B cell (primary cell): ENCODE data around the gene CYP2D6. TPM values are rescaled to one million over a fixed set of nuclear protein-coding genes. Genes with fewer than 3 reads are reported as not detected.
A peak's percentile ranks its signal among the peaks of the same experiment; 100 is the strongest.

Experiments used
- ATAC-seq: fragments of 200-7000 bp; cut with Tn5 transposase; one replicate; pipeline ENCODE4 v1.10.0; 2021; ENCODE audit warnings: low read depth, mild to moderate bottlenecking, moderate number of reproducible peaks, moderate library complexity
- CTCF ChIA-PET: fragments of 350-600 bp; sonication (Branson Sonifier 250); formaldehyde crosslinking; loops from one replicate; lab custom pipeline; 2021; ENCODE audit warnings: antibody characterized with exemption, inconsistent platforms; lab: Charles Lee
- POLR2A ChIA-PET: fragments of 350-600 bp; sonication (Branson Sonifier 250); formaldehyde crosslinking; loops from one replicate; lab custom pipeline; 2021; ENCODE audit warnings: antibody characterized with exemption; lab: Charles Lee
- DNase-seq: peaks from one replicate; pipeline ENCODE4 v3.0.0; 2013
- H2AFZ ChIP-seq: 2 replicates; pipeline ENCODE4 v1.6.1; 2012; ENCODE audit warnings: mild to moderate bottlenecking, low read depth, low read length; ENCODE audit not compliant: insufficient read depth, poor library complexity, severe bottlenecking
- H3K27ac ChIP-seq, 2 donors: 1 replicate in 1 of 2; 2 replicates in 1 of 2; pipeline ENCODE4 v1.5.1; 2012 to 2013; ENCODE audit warnings: low read length in 2 of 2, mild to moderate bottlenecking in 2 of 2, moderate library complexity in 1 of 2
- H3K27me3 ChIP-seq, 4 experiments: fragments of 200-600 bp in 1 of 4; sonication (generic) in 1 of 4; replicated peaks in 1 of 4; 1 replicate in 2 of 4; 2 replicates in 2 of 4; pipeline versions ENCODE4 v1.6.1 to v1.7.0; 2013 to 2016; ENCODE audit warnings: low read length in 3 of 4, mild to moderate bottlenecking in 2 of 4, mixed read lengths in 1 of 4, moderate library complexity in 1 of 4; ENCODE audit not compliant: insufficient read depth in 4 of 4, control insufficient read depth in 3 of 4; ENCODE audit errors: control extremely low read depth in 1 of 4
- H3K36me3 ChIP-seq, 2 experiments: replicated peaks in 1 of 2; 1 replicate in 1 of 2; 2 replicates in 1 of 2; pipeline versions ENCODE4 v1.6.1 to v1.7.1; 2013; ENCODE audit warnings: low read length in 1 of 2; ENCODE audit not compliant: insufficient read depth in 2 of 2, control insufficient read depth in 1 of 2; ENCODE audit errors: control extremely low read depth in 1 of 2, extremely low read depth in 1 of 2
- H3K4me1 ChIP-seq, 2 donors: fragments of 200-600 bp in 1 of 2; sonication (generic) in 1 of 2; 1 replicate in 1 of 2; 2 replicates in 1 of 2; pipeline versions ENCODE4 v1.5.1 to v1.6.1; 2013 to 2017; ENCODE audit warnings: low read length in 2 of 2; ENCODE audit not compliant: control insufficient read depth in 2 of 2, insufficient read depth in 2 of 2
- H3K4me2 ChIP-seq: replicated peaks from 2 replicates; pipeline ENCODE3; 2012; ENCODE audit warnings: mild to moderate bottlenecking, low read depth, low read length; ENCODE audit not compliant: poor library complexity, severe bottlenecking
- H3K4me3 ChIP-seq, 5 experiments: fragments of 200-600 bp in 1 of 5; sonication (generic) in 1 of 5; 1 replicate in 3 of 5; 2 replicates in 2 of 5; pipeline versions ENCODE4 v1.5.1 to v1.7.0; 2011 to 2016; ENCODE audit warnings: low read length in 4 of 5, mild to moderate bottlenecking in 4 of 5, low read depth in 2 of 5, control low read depth in 1 of 5, moderate library complexity in 1 of 5; ENCODE audit not compliant: insufficient read depth in 1 of 5; ENCODE audit errors: control extremely low read depth in 1 of 5, extremely low read depth in 1 of 5
- H3K79me2 ChIP-seq: fragments of 200-600 bp; sonication (generic); one replicate; pipeline ENCODE4 v1.6.0; 2016; ENCODE audit warnings: low read length; ENCODE audit not compliant: control insufficient read depth, insufficient read depth
- H3K9ac ChIP-seq: fragments of 200-600 bp; sonication (generic); 2 replicates; pipeline ENCODE4 v1.6.1; 2017; ENCODE audit warnings: mild to moderate bottlenecking, low read length, moderate library complexity
- H3K9me3 ChIP-seq, 3 donors: one replicate each; pipeline versions ENCODE4 v1.6.1 to v1.7.1; 2013; ENCODE audit warnings: low read length in 2 of 3; ENCODE audit not compliant: control insufficient read depth in 2 of 3, insufficient read depth in 1 of 3; ENCODE audit errors: control extremely low read depth in 1 of 3
- H4K20me1 ChIP-seq: 2 replicates; pipeline ENCODE4 v1.6.0; 2012; ENCODE audit warnings: mild to moderate bottlenecking, low read length; ENCODE audit not compliant: insufficient read depth, control insufficient read depth, poor library complexity, severe bottlenecking
- H3K27ac Mint-ChIP-seq: one replicate; pipeline ENCODE4 v1.8.0; 2021; ENCODE audit warnings: mixed read lengths
- H3K27me3 Mint-ChIP-seq: one replicate; pipeline ENCODE4 v1.8.0; 2021; ENCODE audit warnings: mixed read lengths
- H3K4me1 Mint-ChIP-seq: one replicate; pipeline ENCODE4 v1.8.0; 2021; ENCODE audit warnings: mixed read lengths
- H3K4me3 Mint-ChIP-seq: one replicate; pipeline ENCODE4 v1.8.0; 2021; ENCODE audit warnings: mixed read lengths
- H3K9me3 Mint-ChIP-seq: one replicate; pipeline ENCODE4 v1.8.0; 2022; ENCODE audit warnings: mixed read lengths; ENCODE audit not compliant: insufficient read depth
- CTCF ChIP-seq: fragments of 200-600 bp; IDR thresholded peaks from one replicate; pipeline ENCODE4 v1.8.0; 2022; ENCODE audit warnings: antibody characterized with exemption, mild to moderate bottlenecking
- EZH2 ChIP-seq: IDR thresholded peaks from 2 replicates; pipeline ENCODE4 v1.6.1; 2012; ENCODE audit warnings: borderline replicate concordance, low read depth, mild to moderate bottlenecking, moderate library complexity, low read length; ENCODE audit not compliant: insufficient read depth, poor library complexity, severe bottlenecking
- WGBS: methylation state at CpG from one replicate; pipeline ENCODE4 v1.1.5; 2013; ENCODE audit warnings: missing lambda C conversion rate; ENCODE audit not compliant: insufficient coverage; 5-methylcytosine and 5-hydroxymethylcytosine counted together
- intact Hi-C: fragments of 100-400 bp; cut with micrococcal nuclease; formaldehyde crosslinking; loops from one replicate; pipeline ENCODE4 v1.10.0; 2022
- polyA plus RNA-seq: library from polyadenylated mRNA; depleted of rRNA; stranded (reverse); fragments of >200 nt; gene quantifications from 2 replicates; pipeline ENCODE4 v1.2.3, GENCODE V29; 2012
- total RNA-seq, 2 donors: library from RNA; stranded (reverse); fragments of 120-200 nt in 1 of 2; gene quantifications; 1 replicate in 1 of 2; 2 replicates in 1 of 2; pipeline versions ENCODE4 v1.2.3 to v1.2.4, GENCODE V29; 2013 to 2022

The CYP2D6 gene
- total and polyA plus RNA-seq, 2 donors (not counting 1 experiment from before 2014, with no cell fraction given) = 3.1 to 3.9 TPM

DNA sequence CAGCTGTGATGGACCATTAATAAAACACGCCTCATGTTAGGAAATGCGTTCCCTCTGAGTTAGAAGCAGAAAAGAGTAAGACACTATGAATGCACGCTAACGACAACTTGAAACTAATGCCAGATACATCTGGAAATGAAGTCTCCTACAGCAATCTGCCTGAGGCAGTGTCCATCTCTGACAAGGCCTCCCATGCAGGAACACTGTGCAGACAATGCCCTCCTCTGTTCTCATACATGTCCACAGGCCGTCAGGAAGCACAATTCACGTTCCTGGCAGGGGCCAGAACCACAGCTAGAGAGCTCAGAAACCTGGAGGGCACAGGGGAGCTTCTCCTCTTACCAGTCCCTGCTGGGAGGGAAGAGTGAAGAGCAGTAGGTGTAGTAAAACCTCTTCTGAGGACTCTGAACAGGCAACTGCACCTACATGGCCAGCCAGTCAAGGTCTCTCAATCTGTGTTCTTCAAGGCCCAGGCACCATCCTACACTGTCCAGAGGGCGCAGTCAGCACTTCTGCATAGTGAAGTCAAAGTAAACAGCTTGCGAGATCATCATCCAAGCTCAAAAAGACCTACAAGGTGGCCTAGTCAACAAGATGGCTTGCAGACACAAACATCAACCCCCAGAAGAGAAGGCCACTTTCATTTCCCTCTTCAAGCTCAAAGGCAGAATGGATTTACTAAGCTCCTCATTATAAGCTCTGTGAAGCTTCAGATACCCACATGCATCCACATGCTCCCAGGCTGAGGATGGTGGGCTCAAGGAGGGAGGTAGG lies 41.5 kb upstream of the CYP2D6 start:
- H3K27ac Mint-ChIP-seq = peak overlapping the region; percentile 78
- Histone ChIP-seq H3K9me3 (no peaks in the 10 kb centered on the region), H2AFZ (peak overlapping the region; percentile 50), H3K79me2 (peaks cover 47% of the 10 kb centered on the region), H3K4me3 (no peak overlapping the region), H3K36me3 (peaks cover 4 to 36% of the 10 kb centered on the region in 2 experiments), H3K4me2 (peak overlapping the region; percentile 46), H3K27ac (peak overlapping the region in 1 of 2 donors; percentile 65), H3K9ac (no peak overlapping the region), H3K27me3 (no peaks in the 10 kb centered on the region), H4K20me1 (peaks cover 38% of the 10 kb centered on the region), H3K4me1 (peaks cover 12 to 31% of the 10 kb centered on the region in 2 donors)
- H3K27me3 Mint-ChIP-seq = no peaks in the 10 kb centered on the region
- H3K4me3 Mint-ChIP-seq = no peak overlapping the region
- no peak for TF ChIP-seq EZH2
- no peak for TF ChIP-seq CTCF
- ChIA-PET POLR2A (no interaction called here), CTCF (interaction anchor here (0.6 to 9.0 kb wide), 9 partner anchors 10 to 355 kb away, joined by 3 to 131 read pairs (median 4); partner anchors contain the start of gene NFAM1)
- DNase-seq (peak; percentile 60), ATAC-seq (peak; percentile 68)
- intact Hi-C loops = no loop called here
- H3K4me1 Mint-ChIP-seq = peaks cover 32% of the 10 kb centered on the region
- H3K9me3 Mint-ChIP-seq = no peaks in the 10 kb centered on the region
- 81% methylated on average over 7 of the region's 8 CpGs for WGBS

DNA sequence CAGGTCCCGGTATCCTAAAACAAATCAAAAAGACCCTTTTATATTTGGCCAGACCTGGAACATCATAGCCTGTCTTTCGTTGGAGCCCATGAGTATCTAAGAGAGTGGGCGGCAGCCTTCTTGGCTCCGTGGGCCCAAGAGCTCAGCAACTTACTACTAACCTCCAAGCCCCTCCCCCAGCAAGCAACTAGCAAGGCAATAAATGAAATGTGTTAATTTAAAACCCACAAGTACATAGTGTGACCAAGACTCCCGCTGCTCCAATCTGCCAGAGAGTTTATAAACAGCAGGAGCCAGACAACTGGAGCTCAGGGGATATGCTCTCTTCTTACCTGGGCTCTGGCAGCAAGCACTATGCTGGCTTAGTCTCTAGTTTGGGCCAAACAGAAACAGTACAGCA lies 40.8 kb upstream of the CYP2D6 start:
- CTCF ChIA-PET = interaction anchor here (0.6 to 9.0 kb wide), 9 partner anchors 11 to 356 kb away, joined by 3 to 131 read pairs (median 7); partner anchors contain the start of gene NFAM1
- Histone ChIP-seq H3K4me1 (peaks cover 12 to 31% of the 10 kb centered on the region in 2 donors), H3K4me2 (no peak overlapping the region), H2AFZ (no peak overlapping the region), H3K4me3 (no peak overlapping the region), H3K9ac (no peak overlapping the region), H3K79me2 (peaks cover 50% of the 10 kb centered on the region), H4K20me1 (peaks cover 38% of the 10 kb centered on the region), H3K27me3 (no peaks in the 10 kb centered on the region), H3K36me3 (peaks cover 4 to 31% of the 10 kb centered on the region in 2 experiments), H3K9me3 (no peaks in the 10 kb centered on the region), H3K27ac (no peak overlapping the region)
- no peak for TF ChIP-seq EZH2
- TF ChIP-seq CTCF = no peak
- intact Hi-C loops = no loop called here
- POLR2A ChIA-PET = no interaction called here
- 97% methylated on average over 3 of the region's 5 CpGs for WGBS
- H3K4me3 Mint-ChIP-seq = no peak overlapping the region
- ATAC-seq (no peak), DNase-seq (no peak)
- H3K27me3 Mint-ChIP-seq = no peaks in the 10 kb centered on the region
- H3K9me3 Mint-ChIP-seq = no peaks in the 10 kb centered on the region
- peak overlapping the region; percentile 46 for H3K27ac Mint-ChIP-seq
- H3K4me1 Mint-ChIP-seq = peaks cover 32% of the 10 kb centered on the region
